ENCODE measurements around the gene SLC22A23.
A peak's percentile ranks its signal among the peaks of the same experiment; 100 is the strongest.

Gene SLC22A23

GRCh38 chr6:3351829-3352524, 104.9 kb downstream of the SLC22A23 start:
- no peak for DNase-seq
- no peak overlapping the region for H3K4me3 Mint-ChIP-seq
- peaks cover 10 to 13% of the 10 kb centered on the region in 2 donors for H3K4me1 Mint-ChIP-seq (ENCODE audit: low read depth in 2 of 2)
- no peaks in the 10 kb centered on the region for H3K9me3 Mint-ChIP-seq
- no peak for ATAC-seq (replicated peaks)
- H3K36me3 Mint-ChIP-seq (ENCODE audit: insufficient read depth): peaks cover 15% of the 10 kb centered on the region
- H3K27me3 Mint-ChIP-seq: peaks cover 27 to 29% of the 10 kb centered on the region in 2 donors
- H3K27ac Mint-ChIP-seq: no peak overlapping the region

GRCh38 chr6:3351105-3351676, 105.7 kb downstream of the SLC22A23 start:
- Mint-ChIP-seq H3K27ac (no peak overlapping the region), H3K4me1 (ENCODE audit: low read depth in 2 of 2) (peaks cover 5 to 7% of the 10 kb centered on the region in 2 donors), H3K36me3 (ENCODE audit: insufficient read depth) (peaks cover 10% of the 10 kb centered on the region), H3K9me3 (no peaks in the 10 kb centered on the region), H3K4me3 (no peak overlapping the region), H3K27me3 (peaks cover 35 to 37% of the 10 kb centered on the region in 2 donors)
- ATAC-seq (replicated peaks) (no peak), DNase-seq (no peak)

DNA sequence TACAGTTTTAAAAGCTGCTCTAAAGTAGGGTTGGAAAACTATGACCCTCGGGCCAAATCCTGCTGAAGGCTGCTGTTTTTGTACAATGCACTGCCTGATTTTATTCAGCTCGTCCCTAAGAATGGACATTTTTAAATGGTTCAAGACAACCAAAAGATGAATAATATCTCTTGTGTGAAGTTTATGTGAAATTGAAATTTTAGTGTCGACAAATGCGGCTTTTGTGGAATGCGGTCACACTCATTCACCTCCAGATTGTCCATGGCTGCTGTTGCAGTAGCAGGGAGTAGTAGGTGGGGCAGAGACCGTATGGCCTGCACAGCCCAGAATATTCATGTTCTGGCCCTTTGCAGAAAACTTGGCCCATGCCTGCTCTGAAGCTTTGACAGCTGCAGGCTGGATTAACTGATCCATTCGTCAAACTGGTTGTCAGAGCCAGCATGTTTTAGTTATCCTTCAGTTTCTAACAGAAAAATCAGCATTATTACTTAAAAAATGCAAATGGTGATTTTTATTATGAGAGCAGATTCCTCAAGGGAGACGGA, 106.5 kb downstream of the SLC22A23 start:
- DNase-seq (no peak), ATAC-seq (replicated peaks) (no peak)
- Mint-ChIP-seq H3K4me1 (ENCODE audit: low read depth in 2 of 2) (peaks cover 0 to 3% of the 10 kb centered on the region in 2 donors), H3K27me3 (peaks cover 38 to 41% of the 10 kb centered on the region in 2 donors), H3K4me3 (no peak overlapping the region), H3K27ac (no peak overlapping the region), H3K9me3 (no peaks in the 10 kb centered on the region), H3K36me3 (ENCODE audit: insufficient read depth) (peaks cover 1% of the 10 kb centered on the region)

- peak overlapping the region; percentile 18 to 25 for H3K27ac Mint-ChIP-seq
Measured at GRCh38 chr6:3349388-3350251, 107.2 kb downstream of the SLC22A23 start.

DNA sequence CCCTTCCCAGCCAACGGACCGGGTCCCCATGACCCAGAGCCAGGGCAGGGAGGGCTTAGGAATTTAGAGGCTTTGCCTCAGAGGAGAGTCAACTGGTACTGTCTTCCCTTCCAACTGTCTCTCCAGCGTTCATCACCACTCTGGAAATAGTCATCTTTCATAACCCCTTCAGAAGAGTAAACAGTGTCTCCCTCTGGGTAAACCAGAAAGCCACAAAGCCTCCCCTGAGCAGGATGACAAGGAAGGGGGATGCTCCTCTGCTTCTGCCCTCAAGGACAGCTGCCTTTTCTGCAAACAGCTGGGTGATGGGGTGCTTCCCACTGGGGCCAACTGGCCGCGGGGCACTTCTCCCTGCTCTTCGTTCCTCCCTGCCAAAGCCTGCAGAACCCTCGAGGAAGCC, 108.0 kb downstream of the SLC22A23 start:
- Mint-ChIP-seq H3K4me1 (ENCODE audit: low read depth in 2 of 2) (no peaks in the 10 kb centered on the region), H3K9me3 (no peaks in the 10 kb centered on the region), H3K27ac (peak overlapping the region; percentile 18 to 25)

More at GRCh38 chr6:3349388-3350251, 107.2 kb downstream of the SLC22A23 start:
- ATAC-seq (replicated peaks): no peak
- Mint-ChIP-seq H3K9me3 (no peaks in the 10 kb centered on the region), H3K4me3 (no peak overlapping the region), H3K36me3 (ENCODE audit: insufficient read depth) (no peaks in the 10 kb centered on the region), H3K27me3 (peaks cover 38 to 41% of the 10 kb centered on the region in 2 donors), H3K4me1 (ENCODE audit: low read depth in 2 of 2) (no peaks in the 10 kb centered on the region)
- DNase-seq: no peak

GRCh38 chr6:3347826-3348225, 109.0 kb downstream of the SLC22A23 start:
- DNase-seq: no peak
- Mint-ChIP-seq H3K4me3 (no peak overlapping the region), H3K27ac (no peak overlapping the region), H3K27me3 (peaks cover 40 to 47% of the 10 kb centered on the region in 2 donors), H3K4me1 (ENCODE audit: low read depth in 2 of 2) (no peaks in the 10 kb centered on the region), H3K9me3 (no peaks in the 10 kb centered on the region), H3K36me3 (ENCODE audit: insufficient read depth) (no peaks in the 10 kb centered on the region)
- ATAC-seq (replicated peaks): no peak

More for the DNA sequence above, 108.0 kb downstream of the SLC22A23 start:
- ATAC-seq (replicated peaks) (no peak), DNase-seq (no peak)
- no peak overlapping the region for H3K4me3 Mint-ChIP-seq
- H3K27me3 Mint-ChIP-seq: peaks cover 38 to 41% of the 10 kb centered on the region in 2 donors
- H3K36me3 Mint-ChIP-seq (ENCODE audit: insufficient read depth): no peaks in the 10 kb centered on the region

GRCh38 chr6:3347247-3347646, 109.6 kb downstream of the SLC22A23 start:
- H3K27ac Mint-ChIP-seq: no peak overlapping the region
- H3K4me1 Mint-ChIP-seq (ENCODE audit: low read depth in 2 of 2): no peaks in the 10 kb centered on the region
- H3K27me3 Mint-ChIP-seq: peaks cover 45 to 53% of the 10 kb centered on the region in 2 donors
- H3K36me3 Mint-ChIP-seq (ENCODE audit: insufficient read depth): no peaks in the 10 kb centered on the region
- no peak for DNase-seq
- no peak for ATAC-seq (replicated peaks)
- H3K9me3 Mint-ChIP-seq: no peaks in the 10 kb centered on the region
- no peak overlapping the region for H3K4me3 Mint-ChIP-seq

GRCh38 chr6:3346476-3346875, 110.4 kb downstream of the SLC22A23 start:
- Mint-ChIP-seq H3K36me3 (ENCODE audit: insufficient read depth) (no peaks in the 10 kb centered on the region), H3K27me3 (peaks cover 45 to 56% of the 10 kb centered on the region in 2 donors), H3K9me3 (no peaks in the 10 kb centered on the region), H3K4me3 (no peak overlapping the region), H3K27ac (no peak overlapping the region), H3K4me1 (ENCODE audit: low read depth in 2 of 2) (no peaks in the 10 kb centered on the region)
- no peak for ATAC-seq (replicated peaks)
- no peak for DNase-seq

- Mint-ChIP-seq H3K4me1 (ENCODE audit: low read depth in 2 of 2) (no peaks in the 10 kb centered on the region), H3K4me3 (no peak overlapping the region), H3K27me3 (peaks cover 45 to 63% of the 10 kb centered on the region in 2 donors), H3K9me3 (no peaks in the 10 kb centered on the region), H3K27ac (no peak overlapping the region), H3K36me3 (ENCODE audit: insufficient read depth) (no peaks in the 10 kb centered on the region)
- ATAC-seq (replicated peaks) (no peak), DNase-seq (no peak)
Measured at GRCh38 chr6:3345836-3346235, 111.0 kb downstream of the SLC22A23 start.

DNA sequence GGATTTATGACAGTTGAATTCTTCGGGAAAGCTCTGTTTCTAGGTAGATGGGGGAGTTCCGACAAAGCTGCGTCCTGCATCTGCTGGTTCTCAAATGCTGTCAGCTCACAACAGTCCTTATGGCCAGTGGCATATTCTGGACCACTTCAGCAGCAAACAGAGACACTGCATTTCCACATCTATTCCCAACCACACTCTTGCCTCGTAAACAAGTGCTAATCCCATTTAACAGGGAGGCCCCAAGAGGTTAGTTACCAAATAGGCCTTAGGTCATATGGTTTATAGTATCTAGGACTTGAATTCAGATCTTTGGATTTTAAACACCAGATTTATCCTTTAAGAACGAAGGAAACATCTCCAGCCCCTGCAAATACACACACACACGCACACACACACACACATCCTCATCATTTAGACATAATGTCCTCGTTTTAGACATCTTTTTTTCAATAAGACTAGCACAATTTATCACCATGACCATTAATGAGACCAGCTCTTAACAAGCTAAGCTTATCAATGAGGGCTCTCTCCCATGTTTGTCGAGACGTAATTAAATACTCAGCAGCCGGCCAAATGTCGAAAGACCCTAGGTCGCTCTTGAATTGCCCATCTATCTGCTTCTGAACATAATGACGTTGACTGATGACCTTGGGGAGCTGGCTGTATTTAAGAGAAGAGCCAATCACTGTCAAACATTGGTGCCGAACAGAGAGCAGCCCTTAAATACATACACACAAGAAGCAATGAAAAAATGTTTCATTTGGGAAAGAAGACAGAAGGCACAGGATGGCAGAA, 113.6 kb downstream of the SLC22A23 start:
- peaks cover 0 to under 1% of the 10 kb centered on the region in 2 donors for H3K4me1 Mint-ChIP-seq (ENCODE audit: low read depth in 2 of 2)
- DNase-seq: no peak
- no peak overlapping the region for H3K4me3 Mint-ChIP-seq
- no peaks in the 10 kb centered on the region for H3K36me3 Mint-ChIP-seq (ENCODE audit: insufficient read depth)
- H3K27me3 Mint-ChIP-seq: peaks cover 49 to 71% of the 10 kb centered on the region in 2 donors
- no peak for ATAC-seq (replicated peaks)
- no peaks in the 10 kb centered on the region for H3K9me3 Mint-ChIP-seq
- no peak overlapping the region for H3K27ac Mint-ChIP-seq

DNA sequence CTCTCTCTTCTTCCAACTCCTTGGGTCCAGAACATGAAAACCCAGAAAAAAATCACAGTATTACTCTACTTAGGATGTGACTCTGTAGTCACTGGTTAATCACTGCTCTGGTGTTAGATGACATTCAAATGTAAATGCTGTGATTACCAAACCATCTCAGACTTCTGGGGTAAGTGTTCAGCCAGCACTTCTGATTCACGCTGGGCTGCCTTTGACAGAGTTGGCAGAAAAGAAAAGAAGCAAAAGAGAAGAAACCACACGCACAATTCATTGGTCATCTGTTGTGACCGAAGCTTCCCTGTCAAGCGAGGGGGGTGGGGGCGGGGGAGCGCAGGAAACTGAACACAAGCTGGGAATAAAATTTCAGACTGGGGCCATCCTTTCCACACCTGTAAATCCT, 115.4 kb downstream of the SLC22A23 start:
- H3K9me3 Mint-ChIP-seq: no peaks in the 10 kb centered on the region

DNA sequence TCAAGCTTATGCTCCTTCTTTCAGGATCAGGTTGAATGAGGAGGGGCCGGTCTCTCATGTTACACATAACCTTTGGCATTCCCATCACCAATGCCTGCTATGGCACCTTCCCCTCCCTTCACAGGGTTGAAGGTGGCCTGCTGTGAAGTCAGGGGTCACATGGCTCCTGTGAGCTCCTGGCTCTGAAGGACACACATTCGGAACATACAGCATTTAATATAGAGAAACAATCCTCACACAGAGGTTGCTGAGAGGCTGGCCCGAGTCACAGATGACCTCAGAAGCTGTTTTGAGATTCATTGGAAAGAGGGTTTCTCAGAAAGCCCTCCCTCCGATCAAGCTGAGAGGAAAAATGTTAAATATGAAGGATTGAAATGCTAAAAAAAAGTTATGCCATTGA, 116.0 kb downstream of the SLC22A23 start:
- ATAC-seq (replicated peaks) (no peak), DNase-seq (no peak)
- no peak overlapping the region for H3K4me3 Mint-ChIP-seq
- H3K36me3 Mint-ChIP-seq (ENCODE audit: insufficient read depth): no peaks in the 10 kb centered on the region
- no peak overlapping the region for H3K27ac Mint-ChIP-seq
- H3K9me3 Mint-ChIP-seq: no peaks in the 10 kb centered on the region
- peaks cover 0 to 5% of the 10 kb centered on the region in 2 donors for H3K4me1 Mint-ChIP-seq (ENCODE audit: low read depth in 2 of 2)
- peaks cover 47 to 64% of the 10 kb centered on the region in 2 donors for H3K27me3 Mint-ChIP-seq

More for the DNA sequence above, 115.4 kb downstream of the SLC22A23 start:
- H3K36me3 Mint-ChIP-seq (ENCODE audit: insufficient read depth): no peaks in the 10 kb centered on the region
- no peak for ATAC-seq (replicated peaks)
- H3K4me1 Mint-ChIP-seq (ENCODE audit: low read depth in 2 of 2): peaks cover 0 to 5% of the 10 kb centered on the region in 2 donors
- H3K4me3 Mint-ChIP-seq: no peak overlapping the region
- DNase-seq: no peak
- H3K27me3 Mint-ChIP-seq: peaks cover 49 to 64% of the 10 kb centered on the region in 2 donors
- no peak overlapping the region for H3K27ac Mint-ChIP-seq
